EH (cell line): ENCODE data around the gene POC1A.

Source experiments
- DNase-seq: peaks from one replicate; pipeline ENCODE4 v3.0.0-alpha.2; 2015; ENCODE audit warnings: low read depth

The POC1A gene

DNA sequence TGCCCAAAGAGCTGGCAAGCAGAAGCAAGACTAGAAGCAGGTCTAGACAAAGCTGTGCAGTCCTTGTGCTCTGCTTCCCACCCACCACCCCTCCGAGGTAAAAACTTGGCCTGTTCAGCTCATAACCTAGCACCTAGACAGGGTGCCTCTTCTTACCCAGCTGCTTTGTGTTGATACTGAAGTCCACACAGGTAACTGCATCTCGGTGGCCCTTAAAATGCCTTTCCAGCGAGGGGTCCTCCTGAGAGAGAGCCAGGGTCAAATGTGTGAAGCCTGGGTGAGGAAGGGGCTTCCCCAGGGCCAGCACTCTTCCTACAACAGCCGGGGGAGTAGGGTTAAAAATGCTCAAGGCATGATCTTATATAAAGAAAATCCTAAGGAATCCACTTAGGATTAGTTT, 3.4 kb downstream of the POC1A start:
- no peak for DNase-seq

DNA sequence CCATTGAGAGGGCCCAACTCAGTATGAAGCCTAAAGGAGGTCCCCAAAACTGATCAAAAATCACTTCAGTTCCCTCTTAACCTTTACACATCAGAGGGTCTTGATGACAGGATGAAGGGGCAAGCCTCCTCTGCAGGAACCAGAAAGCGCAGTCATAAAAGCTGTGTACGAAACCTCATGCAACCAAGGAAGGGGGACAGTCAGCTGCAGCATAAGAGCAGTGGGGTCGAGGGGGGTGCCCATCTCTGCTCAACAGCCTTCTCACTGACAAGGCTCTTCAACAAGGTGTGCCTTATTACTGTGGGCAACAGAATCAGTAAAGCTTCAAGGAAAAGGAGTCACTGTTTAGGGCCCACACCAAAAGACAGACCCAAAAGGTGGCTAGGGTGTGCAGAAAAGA, 3.9 kb downstream of the POC1A start:
- no peak for DNase-seq

DNA sequence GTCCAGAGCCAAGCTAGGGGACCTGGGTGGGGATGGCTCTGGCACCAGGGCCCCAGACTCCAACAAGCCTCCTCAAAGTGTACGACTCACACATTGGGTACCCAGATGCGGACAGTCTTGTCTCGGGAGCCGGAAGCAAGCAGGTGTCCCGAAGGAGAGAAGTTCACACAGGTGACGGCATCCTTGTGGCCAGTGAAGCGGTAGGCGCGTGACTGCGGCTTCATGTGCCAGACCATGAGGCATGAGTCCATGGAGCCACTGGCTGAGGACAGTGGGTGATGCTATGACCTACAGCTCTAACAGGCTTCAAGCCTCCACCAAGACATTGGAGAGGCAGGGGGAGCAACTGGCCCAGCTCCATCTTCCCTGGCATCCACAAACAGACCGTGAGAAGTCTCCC, 4.5 kb downstream of the POC1A start:
- DNase-seq: no peak

DNA sequence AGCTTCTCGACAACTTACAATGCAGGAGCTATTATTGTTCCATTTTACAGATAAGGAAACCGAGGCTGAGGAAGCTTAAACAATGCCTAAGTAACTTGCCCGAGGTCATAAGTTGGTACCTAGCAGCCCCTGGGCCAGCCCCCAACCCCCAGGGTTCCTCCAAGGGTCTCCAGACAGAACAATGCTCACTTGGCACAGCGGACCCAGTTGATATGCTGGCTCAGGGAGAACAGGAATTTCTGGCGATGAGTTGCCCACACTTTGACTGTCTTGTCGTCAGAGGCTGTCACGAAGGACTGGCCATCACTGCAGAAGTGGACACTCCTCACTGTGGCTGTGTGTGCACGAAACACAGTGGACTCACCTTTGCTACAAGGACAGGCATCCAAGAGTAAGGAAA, 5.2 kb downstream of the POC1A start:
- DNase-seq: no peak

DNA sequence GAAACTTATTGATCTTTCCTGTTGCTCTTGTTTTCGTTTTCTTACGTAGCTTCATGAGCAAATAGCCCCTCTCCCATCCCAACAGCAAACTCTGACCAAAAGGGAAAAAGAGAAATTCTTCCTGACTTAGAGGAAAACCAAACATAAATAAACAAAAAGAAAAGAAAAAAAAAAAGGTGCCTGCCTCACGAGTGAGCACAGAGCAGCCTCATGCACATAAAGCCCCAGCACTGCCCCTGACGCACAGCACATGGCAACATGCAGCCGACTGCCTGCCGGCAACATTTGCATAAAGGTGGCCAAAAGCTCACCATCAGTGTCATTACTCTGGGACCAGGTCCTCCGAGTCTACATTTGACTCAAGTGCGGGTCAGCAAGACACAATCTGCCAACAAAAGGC, 6.4 kb downstream of the POC1A start:
- DNase-seq: no peak

DNA sequence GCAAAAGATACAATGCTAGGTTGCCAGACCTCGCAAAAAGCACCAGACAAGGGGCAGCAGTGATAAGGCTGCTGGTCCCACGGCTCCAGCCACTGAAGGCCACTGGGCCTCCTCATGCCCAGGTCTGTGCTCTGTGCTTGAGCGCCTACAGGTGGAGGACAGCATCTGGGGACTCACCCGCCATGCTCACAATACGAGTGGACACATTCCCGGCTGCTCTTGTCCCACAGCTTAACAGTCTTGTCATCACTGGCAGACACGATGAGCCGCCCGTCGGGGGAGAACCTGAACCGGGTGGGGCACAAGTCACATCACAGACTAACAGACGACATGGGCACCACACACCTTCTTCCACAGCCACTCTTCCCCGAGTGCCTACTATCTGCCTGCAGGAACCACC, 7.4 kb downstream of the POC1A start:
- DNase-seq: no peak

DNA sequence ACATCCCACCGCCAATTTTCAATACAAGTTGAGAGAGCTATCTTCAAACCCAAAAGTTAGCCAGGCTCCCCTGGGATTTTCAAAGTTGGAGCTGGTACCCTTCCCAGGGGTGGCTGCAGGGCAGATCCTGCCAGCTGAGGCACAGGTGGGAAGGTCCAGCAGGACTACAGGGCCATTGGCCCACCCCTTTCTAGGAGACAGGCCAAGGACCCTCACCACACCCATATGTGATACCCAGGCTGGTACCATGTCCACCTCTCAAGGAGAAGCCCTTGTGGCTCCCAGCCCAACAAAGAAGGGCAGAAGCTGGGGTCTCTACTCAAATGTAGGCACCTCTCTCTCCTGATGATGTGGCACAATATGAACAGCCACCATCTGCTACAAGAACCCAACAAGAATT, 8.0 kb downstream of the POC1A start:
- no peak for DNase-seq

DNA sequence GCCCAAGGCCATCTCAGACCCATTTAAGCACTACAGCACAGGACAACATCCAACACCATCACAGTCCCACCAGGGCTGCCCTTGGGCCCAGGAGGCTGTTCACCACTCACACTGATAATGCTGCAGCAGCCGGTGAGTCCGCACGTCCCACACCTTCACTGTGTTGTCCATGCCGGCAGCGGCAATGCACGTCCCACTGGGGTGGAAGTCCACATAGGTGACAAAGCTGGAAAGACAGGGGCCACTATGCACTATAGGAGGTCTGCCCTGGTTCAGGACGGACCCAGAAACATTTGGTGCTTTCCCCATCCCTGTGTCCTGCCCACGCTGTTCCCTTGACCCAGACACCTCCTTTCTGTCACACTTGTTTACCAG, 8.5 kb downstream of the POC1A start:
- DNase-seq: no peak

DNA sequence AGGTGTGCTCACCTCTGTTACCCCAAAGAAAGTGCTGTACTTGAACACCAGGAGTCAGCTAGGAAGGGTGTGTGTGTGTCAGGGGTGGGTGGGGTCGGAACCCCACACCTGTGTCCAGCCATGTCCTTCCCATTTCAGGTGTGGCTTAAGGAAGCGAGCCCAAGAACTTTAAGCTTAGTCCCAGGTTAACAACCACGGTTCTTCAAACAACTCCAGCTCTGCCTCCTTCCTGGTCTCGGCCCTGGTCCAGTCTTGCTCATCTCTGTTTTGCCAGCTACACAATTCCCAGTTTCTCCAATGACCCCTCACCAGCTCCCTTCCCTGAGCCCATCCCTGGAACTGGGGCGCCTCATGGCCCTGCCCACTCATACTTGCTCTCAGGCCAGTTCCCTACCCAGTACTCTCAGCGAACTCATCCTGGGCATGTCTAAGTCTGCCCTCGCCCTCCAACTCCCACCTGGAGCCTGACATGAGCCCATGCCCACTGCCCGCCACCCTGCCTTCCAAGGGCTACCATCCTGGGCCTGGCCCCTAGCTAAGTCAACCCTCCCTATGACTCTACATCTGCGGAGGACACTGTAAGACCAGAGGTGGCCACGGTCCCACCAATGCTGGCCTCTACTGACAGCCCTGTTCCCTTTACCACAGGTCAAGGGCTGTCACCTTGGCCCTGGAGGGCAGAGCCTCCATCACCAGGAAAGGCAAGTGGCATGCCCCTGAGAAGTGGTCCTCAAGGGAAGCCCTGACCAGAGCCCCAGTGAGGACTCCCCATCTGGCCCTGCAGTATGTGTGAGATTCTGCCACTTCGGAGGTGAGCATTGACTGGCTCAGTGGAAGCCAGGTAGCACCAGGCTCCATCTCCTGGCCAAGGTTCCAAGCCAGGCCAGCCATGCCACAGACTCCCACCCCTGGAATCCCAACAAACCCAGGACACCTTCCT, 9.2 kb downstream of the POC1A start:
- DNase-seq: no peak

DNA sequence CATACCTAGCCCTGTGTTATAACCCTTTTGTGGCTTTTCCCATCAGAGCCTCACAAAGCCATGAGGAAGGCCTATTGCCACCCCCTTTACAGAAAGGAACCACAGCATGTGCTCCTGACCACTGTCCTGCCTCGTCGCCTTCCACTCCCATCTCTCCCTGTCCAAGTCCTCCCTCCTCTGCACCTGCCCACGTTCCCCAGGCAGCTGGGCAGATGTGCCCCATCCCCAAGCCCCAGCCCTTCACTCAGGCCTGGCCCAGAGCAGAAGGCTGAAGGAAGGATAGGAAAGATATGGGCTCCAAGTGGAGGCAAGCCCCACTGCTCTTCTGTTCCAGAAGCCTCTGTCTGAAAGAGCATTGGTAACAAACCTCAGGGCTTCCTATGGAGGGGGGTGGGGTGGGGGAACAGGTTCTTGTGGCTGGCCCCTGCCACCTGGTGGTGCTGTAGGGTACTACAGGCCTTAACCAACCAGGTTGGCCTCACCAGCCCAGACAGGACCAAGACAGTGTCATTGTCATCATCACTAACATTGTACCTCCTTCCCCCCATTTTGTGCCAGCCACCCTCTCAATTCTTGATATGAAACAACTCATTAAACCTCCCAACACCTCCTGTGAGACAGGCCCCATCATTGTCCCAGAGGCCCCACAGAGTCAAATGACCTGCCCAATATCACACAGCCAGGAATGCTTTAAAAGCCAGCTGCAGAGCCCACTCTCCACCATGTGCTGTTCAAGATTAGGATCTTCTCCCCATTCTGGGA, 10.0 kb downstream of the POC1A start:
- peak; percentile 84 for DNase-seq

DNA sequence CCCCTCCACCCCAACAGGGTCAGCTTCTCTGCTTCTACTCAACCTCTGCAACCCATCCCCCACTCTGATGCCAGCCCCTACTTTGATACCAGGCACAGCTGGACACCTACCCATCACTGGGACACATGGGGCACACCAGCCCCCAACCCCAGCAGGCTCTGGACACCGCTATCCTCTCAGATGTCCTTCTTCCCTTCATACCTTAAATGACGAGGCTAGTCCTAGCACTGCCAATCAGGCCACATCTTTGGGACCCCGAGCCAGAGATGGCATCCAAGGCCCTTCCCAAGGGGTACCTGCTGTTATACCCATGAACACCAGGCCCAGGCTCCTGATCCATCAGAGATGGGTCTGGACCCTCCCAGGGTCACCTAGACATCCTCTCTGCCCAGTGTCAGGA, 10.6 kb downstream of the POC1A start:
- no peak for DNase-seq

DNA sequence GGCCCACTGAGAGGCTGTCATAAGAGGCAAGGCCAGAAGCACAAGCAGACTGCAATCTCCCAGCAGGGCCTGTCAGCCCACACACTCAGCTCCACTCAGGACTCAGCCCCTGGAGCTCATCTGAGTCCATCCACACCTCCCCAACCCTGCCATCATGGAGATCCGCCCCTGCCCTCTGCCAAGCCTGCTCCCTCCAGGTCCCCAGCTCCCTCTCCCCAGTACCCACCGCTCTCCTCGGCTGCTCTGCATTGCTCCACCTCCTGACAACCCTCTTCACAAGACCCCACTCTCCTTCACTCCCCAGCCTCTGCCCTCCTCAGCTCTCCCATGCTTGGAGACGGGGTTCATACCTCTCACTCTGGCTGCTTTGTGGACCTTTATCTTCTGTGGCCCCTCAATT, 11.1 kb downstream of the POC1A start:
- no peak for DNase-seq

DNA sequence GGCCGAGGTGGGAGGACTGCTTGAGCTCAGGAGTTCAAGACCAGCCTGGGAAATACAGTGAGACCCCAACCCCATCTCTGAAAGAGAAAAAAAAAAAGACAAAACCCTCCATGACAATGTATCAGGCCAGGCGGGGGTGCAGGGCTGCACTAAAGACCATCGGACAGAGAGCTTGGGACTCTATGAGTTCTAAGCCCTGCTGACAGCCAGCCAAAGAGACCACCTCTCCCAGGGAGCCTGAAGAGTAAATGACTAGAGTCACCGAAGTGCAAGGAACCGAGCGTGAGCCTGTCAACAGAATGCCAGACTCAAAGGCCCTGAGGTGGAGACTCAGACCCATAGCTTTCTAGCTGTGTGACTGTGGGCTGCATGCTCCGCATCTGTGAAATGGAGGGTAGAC, 12.5 kb downstream of the POC1A start:
- no peak for DNase-seq

DNA sequence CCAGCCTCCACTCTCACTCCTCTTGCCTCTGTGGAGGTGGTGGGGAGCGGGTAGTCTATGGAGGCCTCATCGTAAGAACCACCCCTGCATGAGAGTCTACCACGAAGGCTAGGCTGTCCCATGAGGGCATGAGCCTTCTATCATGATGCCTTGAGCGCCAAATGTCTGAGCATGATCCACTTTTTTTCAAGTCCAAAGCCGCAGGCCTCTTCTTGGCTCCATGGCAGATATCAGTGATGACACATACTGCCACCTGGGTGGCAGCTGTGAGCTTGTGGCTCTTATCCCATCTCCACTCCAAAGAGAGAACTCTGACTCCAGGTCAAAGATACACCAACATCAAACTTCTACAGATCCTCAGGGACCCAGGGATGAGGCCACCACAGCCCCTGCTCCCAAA, 13.5 kb downstream of the POC1A start:
- DNase-seq: no peak

DNA sequence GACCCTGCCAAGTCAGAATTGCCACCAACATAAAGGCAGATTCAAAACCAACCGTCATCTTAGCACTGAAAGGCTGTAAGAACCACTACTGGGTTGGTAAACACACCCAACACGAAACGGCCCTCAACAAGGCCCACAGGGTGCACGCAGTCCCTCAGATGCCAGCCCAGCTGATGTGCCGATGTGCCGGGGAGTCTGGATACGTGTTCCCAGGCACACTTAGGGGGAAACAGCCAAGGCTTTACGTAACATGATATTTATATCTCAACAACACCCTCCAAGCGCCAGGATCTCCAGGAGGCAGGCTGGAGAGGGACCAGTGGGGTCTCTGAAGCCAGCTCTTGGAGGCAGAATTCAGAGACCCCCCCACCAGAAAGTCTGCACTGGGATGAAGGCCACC, 14.2 kb downstream of the POC1A start:
- DNase-seq: no peak

DNA sequence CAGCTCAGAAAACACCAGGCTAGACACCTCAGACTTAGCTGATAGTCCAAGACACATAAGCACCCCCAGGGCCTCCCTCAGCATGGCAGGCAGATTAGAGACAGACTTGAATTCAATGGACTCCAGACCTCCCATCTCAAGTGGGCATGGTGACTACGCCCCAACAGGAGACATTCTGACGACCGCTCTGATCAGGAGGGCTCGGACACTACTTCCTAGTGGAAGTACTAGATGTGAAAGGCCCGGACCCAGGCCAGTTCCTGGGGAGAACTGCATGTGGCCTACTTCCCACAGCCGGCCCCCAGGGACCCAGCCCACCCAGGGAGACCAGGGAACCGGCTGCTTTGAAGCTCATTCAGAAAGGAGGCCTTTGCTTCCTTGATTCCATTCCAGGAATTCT, 16.9 kb downstream of the POC1A start:
- no peak for DNase-seq

DNA sequence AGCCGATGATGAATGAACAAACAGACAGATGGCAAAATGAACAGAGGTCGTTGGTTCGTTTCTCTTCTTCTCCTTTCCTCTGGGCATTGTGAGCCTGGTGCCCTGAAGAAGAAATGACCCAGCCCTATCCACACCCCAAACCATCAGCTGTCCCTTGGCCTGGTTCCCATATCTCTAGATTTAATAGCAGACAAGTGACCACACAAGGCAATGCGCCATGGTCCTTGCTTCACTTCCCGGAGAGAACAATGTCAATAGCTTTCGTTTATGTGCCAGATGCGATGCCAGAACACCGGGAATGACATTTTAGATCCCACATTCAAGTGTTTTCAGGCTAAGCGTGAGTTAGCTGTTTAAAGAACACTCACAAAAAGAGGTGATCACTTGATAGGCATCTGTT, 17.7 kb downstream of the POC1A start:
- peak; percentile 17 for DNase-seq

DNA sequence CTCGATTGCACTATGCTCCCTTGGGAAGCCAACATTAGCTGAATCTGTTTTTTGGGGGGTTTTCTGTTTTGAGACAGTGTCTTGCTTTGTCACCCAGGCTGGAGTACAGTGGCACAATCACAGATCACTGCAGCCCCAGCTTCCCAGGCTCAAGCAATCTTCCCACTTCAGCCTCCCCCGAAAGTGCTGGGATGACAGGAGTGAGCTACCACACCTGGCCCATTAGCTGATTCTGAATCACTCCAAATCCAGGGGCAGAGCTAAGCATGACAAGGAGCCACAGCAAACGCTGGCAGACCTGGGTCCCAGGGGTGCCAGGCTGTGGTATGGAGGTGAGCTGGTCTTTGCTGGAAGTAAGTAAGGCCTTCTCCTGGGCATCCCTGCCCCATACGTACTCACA, 18.9 kb downstream of the POC1A start:
- no peak for DNase-seq

DNA sequence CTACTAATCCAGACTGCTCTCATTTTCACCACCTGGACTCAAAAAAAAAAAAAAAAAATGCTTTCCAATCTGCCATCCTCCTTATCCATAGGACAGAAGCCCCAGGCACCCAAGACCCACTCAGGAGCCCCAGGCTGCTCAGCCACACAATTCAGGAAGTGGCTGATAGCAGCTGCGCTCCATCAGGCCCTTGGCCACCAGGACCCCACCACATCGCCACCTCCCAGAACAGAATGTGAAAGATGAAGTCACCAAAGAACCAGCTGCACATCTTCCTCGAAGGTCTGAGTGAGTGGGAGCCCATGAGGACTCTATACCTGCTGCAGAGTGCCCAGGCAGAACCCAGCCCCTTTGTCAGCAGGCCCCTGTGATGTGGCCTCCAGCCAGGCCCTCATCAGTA, 19.5 kb downstream of the POC1A start:
- no peak for DNase-seq

DNA sequence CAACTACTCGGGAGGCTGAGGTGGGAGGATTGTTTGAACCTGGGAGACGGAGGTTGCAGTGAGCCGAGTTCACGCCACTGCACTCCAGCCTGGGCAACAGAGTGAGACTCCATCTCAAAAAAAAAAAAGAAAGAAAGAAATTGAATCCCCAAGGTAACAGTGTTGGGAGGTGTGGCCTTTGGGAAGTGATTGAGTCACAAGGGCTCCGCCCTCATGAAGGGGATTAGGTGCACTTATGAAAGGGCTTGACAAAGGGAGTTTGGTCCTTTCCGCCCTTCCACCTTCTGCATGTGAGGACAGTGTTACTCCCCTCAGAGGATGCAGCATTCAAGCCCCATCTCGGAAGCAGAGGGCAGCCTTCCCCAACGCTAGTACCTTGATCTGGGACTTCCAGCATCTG, 21.3 kb downstream of the POC1A start:
- no peak for DNase-seq

DNA sequence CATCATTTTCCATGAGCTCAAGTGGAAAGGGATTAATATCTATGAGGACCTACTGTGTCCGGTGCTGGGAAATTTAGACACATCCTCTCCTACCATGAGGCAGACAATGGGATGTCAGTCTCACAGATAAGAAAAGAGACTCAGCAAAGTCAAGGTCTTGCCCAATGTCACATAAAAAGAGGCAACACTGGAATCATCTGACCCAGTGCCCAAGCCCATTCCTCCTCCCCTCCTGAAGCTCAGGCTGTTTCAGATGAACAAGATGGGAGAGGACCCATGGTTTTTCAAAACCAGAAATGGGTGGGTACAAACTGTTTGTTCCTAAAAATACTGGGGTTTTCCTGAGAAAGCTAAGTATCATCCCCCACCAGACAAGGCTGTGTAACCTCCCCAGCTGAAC, 22.2 kb downstream of the POC1A start:
- DNase-seq: no peak

DNA sequence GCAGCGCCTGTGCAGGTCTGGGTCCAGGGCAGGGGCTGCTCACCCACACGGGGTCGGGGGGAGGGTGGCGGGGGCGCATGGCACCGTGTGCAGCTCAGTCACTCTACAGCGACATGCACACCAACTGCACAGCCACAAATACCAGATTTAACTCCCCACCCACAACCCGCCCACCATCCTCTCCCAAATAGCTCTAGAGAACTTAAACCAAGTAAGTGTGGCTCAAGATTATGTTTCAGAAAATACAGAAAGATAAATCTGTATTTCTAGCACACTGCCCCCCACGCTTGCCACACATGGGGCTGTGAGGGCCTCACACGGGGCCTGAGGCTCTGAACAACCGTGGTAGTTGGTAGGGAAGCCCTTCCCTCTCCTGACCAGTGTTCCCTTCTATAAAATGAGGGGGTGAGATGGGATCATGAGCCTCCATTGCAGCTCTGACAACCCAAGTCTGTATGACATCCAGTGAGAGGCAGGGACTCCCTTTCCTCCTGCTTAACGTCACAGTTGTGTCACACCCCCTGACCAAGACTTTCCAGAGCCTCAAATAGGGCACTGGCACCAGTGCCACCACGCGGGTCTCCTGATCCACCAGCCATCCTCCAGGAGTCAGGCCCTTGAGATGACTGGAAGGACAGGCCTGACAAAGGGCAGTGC, 23.1 kb downstream of the POC1A start:
- no peak for DNase-seq

DNA sequence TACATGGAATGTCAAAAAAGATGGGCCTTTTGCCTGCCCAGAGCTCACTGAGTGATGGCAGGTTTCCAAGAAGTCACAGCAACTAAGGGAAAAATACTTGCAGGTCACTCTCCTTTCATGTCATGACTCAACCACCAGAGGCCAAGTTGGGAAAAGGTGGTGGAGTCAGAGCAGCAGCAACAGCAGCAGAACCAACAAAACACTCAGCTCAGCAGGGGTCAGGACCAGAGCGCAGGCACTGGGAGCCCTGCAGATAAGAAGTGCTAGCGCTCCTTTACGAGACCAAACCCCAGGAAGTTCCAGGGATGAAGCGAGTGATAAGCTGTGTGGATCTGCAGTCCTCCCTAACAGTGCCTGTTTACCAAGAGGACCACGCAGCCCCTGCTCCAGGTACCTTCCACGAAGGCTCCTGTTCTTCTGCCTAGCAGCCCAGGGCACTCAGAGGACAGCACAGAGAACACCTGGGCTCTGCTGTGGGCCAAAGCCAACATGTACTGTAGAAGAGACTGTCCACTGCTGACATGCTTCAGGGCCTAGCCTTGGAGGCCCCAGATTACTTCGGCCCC, 26.0 kb downstream of the POC1A start:
- DNase-seq: peak; percentile 71
